ENCODE results near the gene LOC128125822.

LOC128125822 gene

DNA sequence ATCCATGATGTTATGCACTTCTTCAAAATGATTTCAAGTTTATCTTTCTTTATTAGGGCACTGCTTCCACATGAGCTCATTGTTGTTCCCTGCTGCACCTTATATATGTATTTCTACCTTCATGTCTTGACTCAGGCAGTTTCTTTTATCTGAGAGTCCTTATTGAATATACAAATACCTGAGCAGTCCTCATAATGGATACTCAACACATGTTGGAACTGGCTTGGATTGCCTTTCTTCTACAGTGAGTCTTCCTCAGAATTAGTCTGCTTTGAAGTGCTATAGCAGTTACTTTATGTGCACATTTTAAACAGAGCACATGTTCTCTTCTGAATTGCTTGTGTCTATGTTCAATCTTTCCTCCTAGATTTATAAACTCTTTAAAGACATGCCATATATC, 45.3 kb upstream of the LOC128125822 start:
- no peaks in the 10 kb centered on the region for H3F3A ChIP-seq (ENCODE audit: low read depth)
- H3K4me2 ChIP-seq: no peak overlapping the region
- no peak overlapping the region for H3K27ac Mint-ChIP-seq
- no peak for TF ChIP-seq EZH2 (IDR thresholded peaks at IDR 0.05)
- TF ChIP-seq EZH2phosphoT487 (IDR thresholded peaks at IDR 0.05): no peak
- TF ChIP-seq, protein P1, sequence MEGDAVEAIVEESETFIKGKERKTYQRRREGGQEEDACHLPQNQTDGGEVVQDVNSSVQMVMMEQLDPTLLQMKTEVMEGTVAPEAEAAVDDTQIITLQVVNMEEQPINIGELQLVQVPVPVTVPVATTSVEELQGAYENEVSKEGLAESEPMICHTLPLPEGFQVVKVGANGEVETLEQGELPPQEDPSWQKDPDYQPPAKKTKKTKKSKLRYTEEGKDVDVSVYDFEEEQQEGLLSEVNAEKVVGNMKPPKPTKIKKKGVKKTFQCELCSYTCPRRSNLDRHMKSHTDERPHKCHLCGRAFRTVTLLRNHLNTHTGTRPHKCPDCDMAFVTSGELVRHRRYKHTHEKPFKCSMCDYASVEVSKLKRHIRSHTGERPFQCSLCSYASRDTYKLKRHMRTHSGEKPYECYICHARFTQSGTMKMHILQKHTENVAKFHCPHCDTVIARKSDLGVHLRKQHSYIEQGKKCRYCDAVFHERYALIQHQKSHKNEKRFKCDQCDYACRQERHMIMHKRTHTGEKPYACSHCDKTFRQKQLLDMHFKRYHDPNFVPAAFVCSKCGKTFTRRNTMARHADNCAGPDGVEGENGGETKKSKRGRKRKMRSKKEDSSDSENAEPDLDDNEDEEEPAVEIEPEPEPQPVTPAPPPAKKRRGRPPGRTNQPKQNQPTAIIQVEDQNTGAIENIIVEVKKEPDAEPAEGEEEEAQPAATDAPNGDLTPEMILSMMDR (IDR thresholded peaks at IDR 0.05): no peak
- no peak overlapping the region for H3K4me3 ChIP-seq
- H3K9me3 ChIP-seq (ENCODE audit: low read depth): no peaks in the 10 kb centered on the region
- peaks cover 3% of the 10 kb centered on the region for H3K4me1 ChIP-seq
- peaks cover 2% of the 10 kb centered on the region for H3K9me3 Mint-ChIP-seq
- H2AFZ ChIP-seq (replicated peaks): no peak overlapping the region
- H3K27me3 ChIP-seq: no peaks in the 10 kb centered on the region
- H3K79me2 ChIP-seq (ENCODE audit: low read depth): no peaks in the 10 kb centered on the region
- H4K20me1 ChIP-seq (ENCODE audit: low read depth): no peaks in the 10 kb centered on the region
- no peak overlapping the region for H3K9ac ChIP-seq
- H3K27ac ChIP-seq: no peak overlapping the region
- no peaks in the 10 kb centered on the region for H3K36me3 ChIP-seq
- no peaks in the 10 kb centered on the region for H3K27me3 Mint-ChIP-seq (ENCODE audit: insufficient read depth, low read depth)
- no peaks in the 10 kb centered on the region for H3K36me3 Mint-ChIP-seq
- DNase-seq (ENCODE audit: low spot score): no peak
- no peak overlapping the region for H3K4me3 Mint-ChIP-seq
- no peaks in the 10 kb centered on the region for H3K4me1 Mint-ChIP-seq

DNA sequence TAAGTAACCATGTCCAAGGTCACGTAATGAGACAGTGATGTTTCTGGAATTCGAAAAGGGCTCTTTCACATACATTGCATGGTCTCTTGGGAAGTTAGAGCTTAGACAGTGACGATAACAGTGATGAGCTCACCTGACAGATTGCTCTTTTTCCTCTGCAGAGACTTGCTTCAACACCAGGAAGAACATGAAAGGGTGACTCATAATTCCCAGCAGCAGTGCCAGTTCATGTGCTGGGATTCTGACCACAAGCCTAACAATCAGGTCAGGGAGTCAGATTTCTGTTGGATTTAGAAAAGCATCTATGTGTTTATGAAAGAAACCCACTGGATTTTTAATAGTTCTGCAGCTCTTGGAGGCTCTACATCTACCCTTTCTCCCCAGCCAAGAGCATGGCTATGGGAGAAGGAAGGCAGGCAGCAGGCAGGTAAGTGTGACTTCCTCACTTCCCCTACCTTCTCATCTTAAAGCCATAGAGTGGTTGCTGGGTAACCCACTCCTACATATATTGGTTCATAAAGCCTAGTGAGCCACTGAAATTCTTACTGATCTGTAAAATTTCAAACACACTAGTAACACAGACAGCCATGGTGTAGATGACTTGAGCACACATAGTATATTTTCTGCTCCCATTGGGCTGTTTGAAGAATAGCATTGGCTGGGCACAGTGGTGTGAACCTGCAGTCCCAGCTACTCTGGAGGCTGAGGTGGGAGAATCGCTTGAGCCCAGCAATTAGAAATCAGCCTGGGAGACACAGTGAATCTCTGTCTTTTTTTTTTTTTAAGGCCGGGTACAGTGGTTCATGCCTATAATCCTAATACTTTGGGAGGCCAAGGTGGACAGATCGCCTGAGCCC, 44.4 kb upstream of the LOC128125822 start:
- H4K20me1 ChIP-seq (ENCODE audit: low read depth): no peaks in the 10 kb centered on the region
- Mint-ChIP-seq H3K4me1 (no peaks in the 10 kb centered on the region), H3K9me3 (peaks cover 2% of the 10 kb centered on the region), H3K36me3 (no peaks in the 10 kb centered on the region), H3K27me3 (ENCODE audit: insufficient read depth, low read depth) (no peaks in the 10 kb centered on the region), H3K4me3 (no peak overlapping the region), H3K27ac (no peak overlapping the region)
- no peak overlapping the region for H3K9ac ChIP-seq
- no peak overlapping the region for H3K27ac ChIP-seq
- H3K36me3 ChIP-seq: no peaks in the 10 kb centered on the region
- no peak overlapping the region for H3K4me2 ChIP-seq
- H3K79me2 ChIP-seq (ENCODE audit: low read depth): no peaks in the 10 kb centered on the region
- no peak overlapping the region for H3K4me3 ChIP-seq
- no peaks in the 10 kb centered on the region for H3K9me3 ChIP-seq (ENCODE audit: low read depth)
- H3F3A ChIP-seq (ENCODE audit: low read depth): no peaks in the 10 kb centered on the region
- no peak for DNase-seq (ENCODE audit: low spot score)
- peaks cover 3% of the 10 kb centered on the region for H3K4me1 ChIP-seq
- H2AFZ ChIP-seq (replicated peaks): no peak overlapping the region
- TF ChIP-seq EZH2 (IDR thresholded peaks at IDR 0.05) (no peak), EZH2phosphoT487 (IDR thresholded peaks at IDR 0.05) (no peak)
- TF ChIP-seq, protein P1 (IDR thresholded peaks at IDR 0.05): no peak
- no peaks in the 10 kb centered on the region for H3K27me3 ChIP-seq

DNA sequence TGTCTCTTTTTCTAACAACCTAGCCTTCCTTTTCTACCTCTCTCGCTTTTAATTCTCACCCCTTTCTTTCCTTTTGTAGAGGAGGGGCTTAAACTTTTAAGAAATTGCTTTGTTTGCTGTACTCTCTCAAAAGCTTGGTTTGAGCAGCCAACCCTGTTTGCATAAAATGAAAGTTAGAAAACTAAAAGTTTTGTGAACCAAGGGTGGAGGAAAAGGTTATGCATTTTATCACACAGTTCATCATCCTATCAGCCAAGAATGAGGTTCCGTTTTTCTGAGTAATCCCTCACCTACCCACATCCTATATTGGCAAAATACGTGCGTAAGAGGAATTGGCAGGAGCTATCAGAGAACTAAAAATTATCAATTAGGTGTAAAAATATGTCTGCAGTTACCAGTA, 42.8 kb upstream of the LOC128125822 start:
- no peak overlapping the region for H3K27ac Mint-ChIP-seq
- Histone ChIP-seq H3K4me2 (no peak overlapping the region), H3K27ac (no peak overlapping the region), H3K79me2 (ENCODE audit: low read depth) (no peaks in the 10 kb centered on the region), H3F3A (ENCODE audit: low read depth) (no peaks in the 10 kb centered on the region), H3K9ac (no peak overlapping the region), H2AFZ (replicated peaks) (peak overlapping the region; percentile 19), H3K4me3 (no peak overlapping the region), H3K9me3 (ENCODE audit: low read depth) (no peaks in the 10 kb centered on the region), H3K27me3 (no peaks in the 10 kb centered on the region), H3K36me3 (no peaks in the 10 kb centered on the region), H3K4me1 (peaks cover 3% of the 10 kb centered on the region), H4K20me1 (ENCODE audit: low read depth) (no peaks in the 10 kb centered on the region)
- H3K4me3 Mint-ChIP-seq: no peak overlapping the region
- TF ChIP-seq EZH2phosphoT487 (IDR thresholded peaks at IDR 0.05): no peak
- TF ChIP-seq, protein P1 (IDR thresholded peaks at IDR 0.05): no peak
- no peak for TF ChIP-seq EZH2 (IDR thresholded peaks at IDR 0.05)
- H3K4me1 Mint-ChIP-seq: no peaks in the 10 kb centered on the region
- H3K27me3 Mint-ChIP-seq (ENCODE audit: insufficient read depth, low read depth): no peaks in the 10 kb centered on the region
- no peaks in the 10 kb centered on the region for H3K36me3 Mint-ChIP-seq
- H3K9me3 Mint-ChIP-seq: peaks cover 2% of the 10 kb centered on the region
- DNase-seq (ENCODE audit: low spot score): no peak
